IPS-20b (cell line): ENCODE data around the gene INPP5K.

Experiments
- H3K27ac ChIP-seq: one replicate; pipeline ENCODE4 v1.5.1; 2013; ENCODE audit warnings: low read length
- H3K27me3 ChIP-seq: 2 replicates; pipeline ENCODE4 v1.6.1; 2013; ENCODE audit warnings: mild to moderate bottlenecking, low read length, inconsistent platforms; ENCODE audit not compliant: insufficient read depth
- H3K36me3 ChIP-seq: 2 replicates; pipeline ENCODE4 v1.6.1; 2013; ENCODE audit warnings: low read depth, mild to moderate bottlenecking, inconsistent platforms, low read length, moderate library complexity; ENCODE audit not compliant: insufficient read depth
- H3K4me1 ChIP-seq: 2 replicates; pipeline ENCODE4 v1.6.1; 2013; ENCODE audit warnings: mild to moderate bottlenecking, control low read depth, inconsistent platforms, low read length, moderate library complexity; ENCODE audit not compliant: insufficient read depth
- H3K4me3 ChIP-seq: 2 replicates; pipeline ENCODE4 v1.5.1; 2013; ENCODE audit warnings: mild to moderate bottlenecking, low read length, inconsistent platforms
- H3K9ac ChIP-seq: 2 replicates; pipeline ENCODE4 v1.6.1; 2013; ENCODE audit warnings: low read depth, mild to moderate bottlenecking, inconsistent platforms, low read length, moderate library complexity
- H3K9me3 ChIP-seq: 2 replicates; pipeline ENCODE4 v1.6.1; 2013; ENCODE audit warnings: mild to moderate bottlenecking, low read depth, low read length, inconsistent platforms; ENCODE audit not compliant: insufficient read depth

The INPP5K gene

GRCh38 chr17:1558401-1558800 lies 42.0 kb upstream of the INPP5K start:
- H3K9me3 ChIP-seq = no peaks in the 10 kb centered on the region
- no peak overlapping the region for H3K9ac ChIP-seq
- H3K4me3 ChIP-seq = no peak overlapping the region
- H3K4me1 ChIP-seq = peaks cover 4% of the 10 kb centered on the region; the same call in 1 of the 2 replicates
- peaks cover 6% of the 10 kb centered on the region; the same call in 1 of the 2 replicates for H3K27me3 ChIP-seq
- no peak overlapping the region for H3K27ac ChIP-seq
- peaks cover 16% of the 10 kb centered on the region for H3K36me3 ChIP-seq

GRCh38 chr17:1557355-1558095 lies 41.1 kb upstream of the INPP5K start:
- peaks cover 4% of the 10 kb centered on the region; the same call in 1 of the 2 replicates for H3K4me1 ChIP-seq

GRCh38 chr17:1555651-1556471 lies 39.4 kb upstream of the INPP5K start:
- H3K9ac ChIP-seq = no peak overlapping the region
- peaks cover 37% of the 10 kb centered on the region for H3K36me3 ChIP-seq
- H3K4me1 ChIP-seq = no peaks in the 10 kb centered on the region; the same call in 1 of the 2 replicates
- H3K27ac ChIP-seq = no peak overlapping the region
- no peaks in the 10 kb centered on the region for H3K9me3 ChIP-seq
- H3K4me3 ChIP-seq = no peak overlapping the region
- peaks cover under 1% of the 10 kb centered on the region; the same call in 1 of the 2 replicates for H3K27me3 ChIP-seq

More at GRCh38 chr17:1557355-1558095, 41.1 kb upstream of the INPP5K start:
- Histone ChIP-seq H3K27me3 (peaks cover 6% of the 10 kb centered on the region; the same call in 1 of the 2 replicates), H3K9me3 (no peaks in the 10 kb centered on the region), H3K27ac (no peak overlapping the region), H3K9ac (no peak overlapping the region), H3K36me3 (peaks cover 24% of the 10 kb centered on the region), H3K4me3 (no peak overlapping the region)

- peaks cover 46% of the 10 kb centered on the region for H3K36me3 ChIP-seq
- H3K9ac ChIP-seq = no peak overlapping the region
- no peaks in the 10 kb centered on the region for H3K27me3 ChIP-seq
- no peak overlapping the region for H3K4me3 ChIP-seq
- H3K27ac ChIP-seq = no peak overlapping the region
- H3K4me1 ChIP-seq = no peaks in the 10 kb centered on the region
- H3K9me3 ChIP-seq = no peaks in the 10 kb centered on the region
Observed at GRCh38 chr17:1554751-1555540, 38.5 kb upstream of the INPP5K start.

GRCh38 chr17:1553354-1554266 lies 37.2 kb upstream of the INPP5K start:
- no peak overlapping the region for H3K9ac ChIP-seq
- no peaks in the 10 kb centered on the region for H3K4me1 ChIP-seq
- H3K4me3 ChIP-seq = no peak overlapping the region
- no peaks in the 10 kb centered on the region for H3K9me3 ChIP-seq
- H3K27ac ChIP-seq = no peak overlapping the region
- no peaks in the 10 kb centered on the region for H3K27me3 ChIP-seq
- peaks cover 50% of the 10 kb centered on the region for H3K36me3 ChIP-seq

GRCh38 chr17:1552932-1553331 lies 36.5 kb upstream of the INPP5K start:
- no peaks in the 10 kb centered on the region for H3K4me1 ChIP-seq
- no peak overlapping the region for H3K4me3 ChIP-seq
- no peak overlapping the region for H3K27ac ChIP-seq
- no peak overlapping the region for H3K9ac ChIP-seq
- H3K9me3 ChIP-seq = no peaks in the 10 kb centered on the region
- H3K27me3 ChIP-seq = no peaks in the 10 kb centered on the region
- H3K36me3 ChIP-seq = peaks cover 56% of the 10 kb centered on the region

- no peak overlapping the region for H3K27ac ChIP-seq
- no peak overlapping the region for H3K4me3 ChIP-seq
- H3K9me3 ChIP-seq = no peaks in the 10 kb centered on the region
- no peak overlapping the region for H3K9ac ChIP-seq
- no peaks in the 10 kb centered on the region for H3K27me3 ChIP-seq
- H3K36me3 ChIP-seq = peaks cover 54% of the 10 kb centered on the region
- H3K4me1 ChIP-seq = no peaks in the 10 kb centered on the region
Observed at GRCh38 chr17:1551741-1552140, 35.3 kb upstream of the INPP5K start.

GRCh38 chr17:1548032-1548431 lies 31.6 kb upstream of the INPP5K start:
- H3K9ac ChIP-seq = no peak overlapping the region
- H3K9me3 ChIP-seq = no peaks in the 10 kb centered on the region
- no peaks in the 10 kb centered on the region for H3K4me1 ChIP-seq
- H3K27me3 ChIP-seq = no peaks in the 10 kb centered on the region
- H3K36me3 ChIP-seq = peaks cover 48% of the 10 kb centered on the region
- H3K27ac ChIP-seq = no peak overlapping the region
- no peak overlapping the region for H3K4me3 ChIP-seq

- Histone ChIP-seq H3K4me3 (no peak overlapping the region), H3K27ac (no peak overlapping the region), H3K9me3 (no peaks in the 10 kb centered on the region), H3K27me3 (no peaks in the 10 kb centered on the region), H3K4me1 (no peaks in the 10 kb centered on the region), H3K36me3 (peaks cover 49% of the 10 kb centered on the region), H3K9ac (no peak overlapping the region)
Observed at GRCh38 chr17:1546292-1546922, 30.0 kb upstream of the INPP5K start.

- H3K36me3 ChIP-seq = peaks cover 52% of the 10 kb centered on the region
- H3K9ac ChIP-seq = no peak overlapping the region
Observed at GRCh38 chr17:1545618-1546017, 29.2 kb upstream of the INPP5K start.

More at GRCh38 chr17:1545618-1546017, 29.2 kb upstream of the INPP5K start:
- Histone ChIP-seq H3K4me3 (no peak overlapping the region), H3K4me1 (no peaks in the 10 kb centered on the region), H3K27ac (no peak overlapping the region), H3K27me3 (no peaks in the 10 kb centered on the region), H3K9me3 (no peaks in the 10 kb centered on the region)
